HepG2 (cell line): ENCODE measurements around the gene EPM2AIP1. TPM values are rescaled to one million over a fixed set of nuclear protein-coding genes. Genes with fewer than 3 reads are reported as not detected.

ENCODE experiments used
- ATAC-seq: fragments of 200-7000 bp; cut with Tn5 transposase; 3 replicates; pipeline ENCODE4 v1.9.1; 2020; ENCODE audit warnings: mild to moderate bottlenecking, moderate library complexity
- BruUV-seq: library from RNA; stranded (reverse); fragments of 400-500 nt; replicated peaks from 2 replicates; lab custom pipeline; 2021; lab: Mats Ljungman, UMichigan
- CTCF ChIA-PET: fragments of 300-600 bp; formaldehyde crosslinking; extraction: SDS; loops from one replicate; lab custom pipeline; 2021; ENCODE audit warnings: low total read pairs, inconsistent platforms, low intra/inter-chr PET ratio; lab: Yijun Ruan, JAX
- POLR2A ChIA-PET: fragments of 350-600 bp; sonication (Branson Sonifier 250); formaldehyde crosslinking; loops from one replicate; lab custom pipeline; 2020; ENCODE audit warnings: antibody characterized with exemption, inconsistent platforms; lab: Yijun Ruan, JAX
- DNase-seq: peaks from one replicate; pipeline ENCODE4 v3.0.0-alpha.2; 2015; ENCODE audit warnings: low spot score
- FAIRE-seq: peaks from 3 replicates; lab custom pipeline; 2011; peaks lifted over from hg19 to GRCh38; lab: Jason Lieb, UNC
- H2AFZ ChIP-seq: one replicate; pipeline ENCODE4 v1.6.1; 2011; ENCODE audit warnings: low read length, inconsistent platforms
- H3K27ac ChIP-seq: fragments of 300-600 bp; 3 replicates; pipeline ENCODE4 v1.8.0; 2011; ENCODE audit warnings: mixed run types, mild to moderate bottlenecking, mixed read lengths, low read length, inconsistent platforms; ENCODE audit not compliant: insufficient read depth; ENCODE audit errors: extremely low read length
- H3K27me3 ChIP-seq, 2 experiments: fragments of 200-600 bp in 1 of 2; 2 replicates in 1 of 2; 3 replicates in 1 of 2; pipeline versions ENCODE4 v1.6.0 to v1.8.0; 2011; ENCODE audit warnings: low read length in 2 of 2, mild to moderate bottlenecking in 2 of 2, moderate library complexity in 2 of 2, inconsistent platforms in 1 of 2; ENCODE audit not compliant: insufficient read depth in 2 of 2, control insufficient read depth in 1 of 2
- H3K36me3 ChIP-seq, 2 experiments: fragments of 200-600 bp in 1 of 2; replicated peaks in 1 of 2; 2 replicates in 1 of 2; 3 replicates in 1 of 2; pipeline versions ENCODE4 v1.5.1 to v1.8.0; 2011; ENCODE audit warnings: low read length in 2 of 2, inconsistent platforms in 1 of 2; ENCODE audit not compliant: insufficient read depth in 2 of 2, control insufficient read depth in 1 of 2
- H3K4me1 ChIP-seq: 2 replicates; pipeline ENCODE4 v1.5.1; 2012; ENCODE audit warnings: low read length, inconsistent platforms; ENCODE audit not compliant: insufficient read depth
- H3K4me2 ChIP-seq: 2 replicates; pipeline ENCODE4 v1.6.0; 2011; ENCODE audit warnings: low read depth, low read length, inconsistent platforms
- H3K4me3 ChIP-seq, 3 experiments: fragments of 200-600 bp in 1 of 3; sonication (generic), shearing (Covaris generic) in 1 of 3; replicated peaks in 1 of 3; 2 replicates each; pipeline ENCODE4 v1.5.1; 2011 to 2016; ENCODE audit warnings: low read length in 3 of 3, inconsistent platforms in 2 of 3, low read depth in 2 of 3, mild to moderate bottlenecking in 2 of 3, control low read depth in 1 of 3, mixed read lengths in 1 of 3; ENCODE audit not compliant: insufficient read depth in 1 of 3
- H3K79me2 ChIP-seq: one replicate; pipeline ENCODE4 v1.6.1; 2011; ENCODE audit warnings: low read length, inconsistent platforms; ENCODE audit not compliant: insufficient read depth
- H3K9ac ChIP-seq: 2 replicates; pipeline ENCODE4 v1.6.0; 2011; ENCODE audit warnings: mild to moderate bottlenecking, low read depth, low read length, inconsistent platforms; ENCODE audit not compliant: insufficient read depth
- H3K9me3 ChIP-seq: 2 replicates; pipeline ENCODE4 v1.5.1; 2012; ENCODE audit warnings: mild to moderate bottlenecking, low read length
- H4K20me1 ChIP-seq: 2 replicates; pipeline ENCODE4 v1.6.0; 2011; ENCODE audit warnings: inconsistent platforms, mild to moderate bottlenecking, low read length, moderate library complexity; ENCODE audit not compliant: insufficient read depth
- ARNT ChIP-seq: fragments of 450-650 bp; IDR thresholded peaks from 2 replicates; pipeline ENCODE4 v1.6.1; 2017
- KLF11 ChIP-seq: IDR thresholded peaks from 2 replicates; pipeline ENCODE4 v1.6.1; 2016; ENCODE audit warnings: missing compliant biosample characterization
- RFXANK ChIP-seq: IDR thresholded peaks from 2 replicates; pipeline ENCODE4 v1.6.1; 2016
- ZMAT3 ChIP-seq: sonication (generic); formaldehyde crosslinking; conservative IDR thresholded peaks from 2 replicates; pipeline ENCODE4 v1.7.0; 2021; ENCODE audit warnings: missing genetic modification reagents
- WGBS: methylation state at CpG from one replicate; pipeline ENCODE4 v1.1.6; 2017; ENCODE audit warnings: low lambda C conversion rate; 5-methylcytosine and 5-hydroxymethylcytosine counted together
- in situ Hi-C: cut with HindIII; loops from 2 replicates; pipeline ENCODE4 v1.10.0; 2017; ENCODE audit warnings: low pct_unique_long_range_greater_than_20kb; ENCODE audit not compliant: extremely low pct_ligation_motif_present
- intact Hi-C: fragments of 100-400 bp; cut with micrococcal nuclease; formaldehyde crosslinking; loops from one replicate; pipeline ENCODE4 v1.10.0; 2022; ENCODE audit not compliant: unreplicated experiment
- polyA plus RNA-seq, 8 experiments: library from polyadenylated mRNA; depleted of rRNA in 3 of 8; stranded (reverse) in 7 of 8; unstranded in 1 of 8; fragments of >200 nt; fragmentation: Illumina TruSeq in 4 of 8; extraction: Trizol in 4 of 8; gene quantifications; 2 replicates each; pipeline versions ENCODE4 v1.2.1 to v1.2.3, GENCODE V29; 2011 to 2016; ENCODE audit warnings: low read depth in 4 of 8, missing spikeins in 1 of 8, mixed read lengths in 1 of 8; ENCODE audit not compliant: insufficient read depth in 1 of 8
- total RNA-seq, 5 experiments: library from RNA; depleted of rRNA; stranded (reverse); fragments of >200 nt; fragmentation: Illumina TruSeq; extraction: Trizol; gene quantifications; 2 replicates each; pipeline ENCODE4 v1.2.3, GENCODE V29; 2016; ENCODE audit warnings: low read depth in 1 of 5
- TF ChIP-seq, protein P1 (sequence below): sonication (generic); formaldehyde crosslinking; IDR thresholded peaks from 2 replicates; pipeline ENCODE4 v1.4.0; 2020; ENCODE audit warnings: missing genetic modification reagents

EPM2AIP1 gene
- total and polyA plus RNA-seq, 2 of the 13 experiments (the other 11 are each of a cell fraction or from before 2014, with no cell fraction given), result 10.7 to 23.0 TPM

DNA sequence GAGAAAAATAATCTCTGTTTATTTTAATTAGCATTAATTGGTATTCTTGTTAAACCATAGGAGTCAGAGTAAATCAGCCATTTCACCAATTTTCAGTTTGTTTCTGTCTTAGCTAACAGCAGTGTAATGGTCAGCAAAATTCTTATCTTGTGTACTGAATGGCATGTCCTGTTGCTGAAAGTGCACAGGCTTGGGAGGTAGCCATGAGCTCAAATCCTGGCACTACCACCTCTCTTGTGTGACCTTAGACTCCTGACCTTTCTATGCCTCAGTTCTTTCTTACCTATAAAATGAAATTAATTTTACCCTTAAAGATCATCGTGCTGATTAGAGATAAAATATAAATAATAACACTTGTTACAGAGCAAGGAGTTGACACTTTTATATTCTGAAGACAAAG, 36.2 kb upstream of the EPM2AIP1 start:
- TF ChIP-seq, protein P1, sequence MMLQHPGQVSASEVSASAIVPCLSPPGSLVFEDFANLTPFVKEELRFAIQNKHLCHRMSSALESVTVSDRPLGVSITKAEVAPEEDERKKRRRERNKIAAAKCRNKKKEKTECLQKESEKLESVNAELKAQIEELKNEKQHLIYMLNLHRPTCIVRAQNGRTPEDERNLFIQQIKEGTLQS, result no peak
- no peak for TF ChIP-seq ZMAT3 (CRISPR knock-in tag)
- TF ChIP-seq KLF11 (CRISPR knock-in tag), result no peak
- no TSS peak for BruUV-seq

GRCh38 chr3:37028329-37028728, 35.4 kb upstream of the EPM2AIP1 start:
- in situ Hi-C loops, result loop anchor here (10.0 kb wide), 1 partner anchor 186 kb away; no protein-coding TSS in a partner anchor
- POLR2A ChIA-PET, result no interaction called here
- no peak overlapping the region for H3K4me3 ChIP-seq

More for the DNA sequence above, 36.2 kb upstream of the EPM2AIP1 start:
- Histone ChIP-seq H2AFZ (no peak overlapping the region), H3K36me3 (peaks cover 21 to 73% of the 10 kb centered on the region in 2 experiments), H3K27ac (no peak overlapping the region), H3K4me3 (no peak overlapping the region), H3K4me1 (no peaks in the 10 kb centered on the region), H3K27me3 (no peaks in the 10 kb centered on the region), H3K9me3 (0 out of 2 replicates have a peak, but pooled peaks cover 4% of the 10 kb centered on the region), H3K79me2 (no peaks in the 10 kb centered on the region), H4K20me1 (no peaks in the 10 kb centered on the region), H3K9ac (no peak overlapping the region), H3K4me2 (no peak overlapping the region)
- WGBS, result 94% methylated on average over 1 of the region's 1 CpG
- intact Hi-C loops, result loop anchor here (5.0 kb wide), 1 partner anchor 237 kb away; no protein-coding TSS in a partner anchor
- DNase-seq, result no peak
- FAIRE-seq, result no peak
- CTCF ChIA-PET, result no interaction called here
- ATAC-seq, result no peak
- POLR2A ChIA-PET, result no interaction called here
- in situ Hi-C loops, result loop anchor here (10.0 kb wide), 1 partner anchor 186 kb away; no protein-coding TSS in a partner anchor

More at GRCh38 chr3:37028329-37028728, 35.4 kb upstream of the EPM2AIP1 start:
- Histone ChIP-seq H2AFZ (no peak overlapping the region), H3K9me3 (0 out of 2 replicates have a peak, but pooled peaks cover 4% of the 10 kb centered on the region), H4K20me1 (no peaks in the 10 kb centered on the region)
- ATAC-seq, result no peak
- no peak for DNase-seq
- intact Hi-C loops, result loop anchor here (5.0 kb wide), 1 partner anchor 236 kb away; no protein-coding TSS in a partner anchor
- TF ChIP-seq ARNT (no peak), RFXANK (no peak)
- TF ChIP-seq, all 625 proteins: peak for 0
- H3K9ac ChIP-seq, result no peak overlapping the region
- no peaks in the 10 kb centered on the region for H3K4me1 ChIP-seq
- H3K36me3 ChIP-seq, result peaks cover 21 to 72% of the 10 kb centered on the region in 2 experiments
- no peaks in the 10 kb centered on the region for H3K27me3 ChIP-seq
- no peak overlapping the region for H3K27ac ChIP-seq
- WGBS, result 90% methylated on average over 1 of the region's 1 CpG
- H3K4me2 ChIP-seq, result no peak overlapping the region
- CTCF ChIA-PET, result no interaction called here
- H3K79me2 ChIP-seq, result no peaks in the 10 kb centered on the region
- no peak for FAIRE-seq
- no TSS peak for BruUV-seq
